GM23248 (cell line): ENCODE results near the gene RCOR1.
"Not testable (repeated sequence)": the region's sequence is repeated elsewhere in the genome, so short reads cannot be mapped to it uniquely, and the experiment has no call there.

Experiments
- EZH2 ChIP-seq: fragments of 200-600 bp; sonication (generic); IDR thresholded peaks from 2 replicates; pipeline ENCODE4 v1.6.1; 2018; ENCODE audit warnings: antibody characterized with exemption, mild to moderate bottlenecking; ENCODE audit not compliant: insufficient read depth, poor library complexity, severe bottlenecking
- EZH2phosphoT487 ChIP-seq: fragments of 200-600 bp; sonication (generic); IDR thresholded peaks from 2 replicates; pipeline ENCODE4 v1.6.1; 2018; ENCODE audit warnings: antibody characterized with exemption, moderate library complexity, mild to moderate bottlenecking, low read depth; ENCODE audit not compliant: insufficient read depth

DNA sequence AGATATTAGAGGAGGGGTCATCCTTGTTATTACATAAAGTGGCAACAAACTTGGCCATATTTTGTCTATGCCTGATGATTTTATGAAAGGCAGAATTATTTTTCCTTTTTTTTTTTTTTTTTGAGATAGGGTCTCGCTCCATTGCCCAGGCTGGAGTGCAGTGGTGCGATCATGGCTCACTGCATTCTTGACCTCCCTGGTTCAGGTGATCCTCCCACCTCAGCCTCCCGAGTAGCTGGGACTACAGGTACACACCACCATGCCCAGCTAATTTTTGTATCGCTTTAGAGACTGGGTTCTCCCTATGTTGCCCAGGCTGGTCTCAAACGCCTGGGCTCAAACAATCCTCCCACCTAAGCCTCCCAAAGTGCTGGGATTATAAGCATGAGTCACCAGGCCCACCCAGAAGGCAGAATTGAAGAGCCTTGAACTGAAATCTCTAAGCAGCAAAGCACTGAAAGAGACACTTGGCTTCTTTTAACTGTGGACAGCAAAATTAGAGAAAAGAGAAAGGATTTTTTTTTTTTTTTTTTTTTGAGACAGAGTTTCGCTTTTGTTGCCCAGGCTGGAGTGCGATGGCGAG lies 16.5 kb upstream of the RCOR1 start:
- TF ChIP-seq EZH2, EZH2phosphoT487: not testable (repeated sequence)
